Measurements from ENCODE around the gene TRIM25.
A peak's percentile ranks its signal among the peaks of the same experiment; 100 is the strongest.

Gene TRIM25

DNA sequence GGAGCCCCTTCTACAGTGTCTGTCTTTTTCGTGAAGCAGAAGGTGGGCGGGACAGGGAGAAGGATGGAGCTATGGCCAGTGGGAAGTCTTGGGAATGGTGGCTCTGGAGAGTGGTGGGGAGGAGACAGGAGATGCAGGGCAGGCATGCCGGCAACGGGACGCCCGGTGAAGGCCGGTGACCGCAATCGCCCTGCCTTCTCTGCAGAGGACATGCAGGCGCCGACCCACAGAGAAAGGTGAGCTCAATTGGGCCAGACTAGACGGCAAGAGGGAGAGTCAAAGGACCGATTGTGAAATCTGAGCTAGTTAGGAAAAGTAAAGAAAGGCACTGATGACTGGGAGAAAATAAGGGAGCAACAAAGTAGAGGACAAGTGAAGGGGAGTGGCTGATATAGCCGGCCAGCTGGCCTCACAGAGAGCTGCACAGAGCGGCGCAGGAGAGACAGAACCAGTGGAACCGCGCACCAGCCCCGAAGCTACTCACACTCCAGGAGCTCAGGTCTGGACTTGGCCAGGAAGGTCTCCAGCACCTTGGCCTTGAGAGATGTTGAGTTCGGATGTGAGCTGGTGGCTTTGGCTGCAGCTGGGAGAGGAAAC lies 18.9 kb downstream of the TRIM25 start:
- DNase-seq: no peak

- DNase-seq: no peak
These were observed 20.3 kb downstream of the TRIM25 start for GRCh38 chr17:56893503-56893902.

DNA sequence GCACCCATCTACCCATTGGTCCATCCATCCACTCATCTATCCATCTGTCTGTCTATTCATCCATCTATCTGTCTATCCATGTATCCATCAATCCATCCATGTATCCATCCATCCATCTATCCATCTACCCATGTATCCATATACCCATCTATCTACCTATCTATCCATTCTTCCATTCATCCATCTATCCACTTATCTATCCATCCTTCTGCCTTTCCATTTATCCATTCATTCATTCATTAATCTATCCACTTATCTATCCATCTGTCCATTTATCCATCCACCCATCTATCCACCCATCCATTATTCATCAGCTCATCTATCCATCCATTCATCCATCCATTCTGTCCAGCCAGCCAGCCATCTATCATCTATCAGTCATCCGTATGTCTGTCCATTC lies 21.5 kb downstream of the TRIM25 start:
- no peak for DNase-seq

- no peak for DNase-seq
These were observed 22.1 kb downstream of the TRIM25 start for GRCh38 chr17:56891751-56892150.

DNA sequence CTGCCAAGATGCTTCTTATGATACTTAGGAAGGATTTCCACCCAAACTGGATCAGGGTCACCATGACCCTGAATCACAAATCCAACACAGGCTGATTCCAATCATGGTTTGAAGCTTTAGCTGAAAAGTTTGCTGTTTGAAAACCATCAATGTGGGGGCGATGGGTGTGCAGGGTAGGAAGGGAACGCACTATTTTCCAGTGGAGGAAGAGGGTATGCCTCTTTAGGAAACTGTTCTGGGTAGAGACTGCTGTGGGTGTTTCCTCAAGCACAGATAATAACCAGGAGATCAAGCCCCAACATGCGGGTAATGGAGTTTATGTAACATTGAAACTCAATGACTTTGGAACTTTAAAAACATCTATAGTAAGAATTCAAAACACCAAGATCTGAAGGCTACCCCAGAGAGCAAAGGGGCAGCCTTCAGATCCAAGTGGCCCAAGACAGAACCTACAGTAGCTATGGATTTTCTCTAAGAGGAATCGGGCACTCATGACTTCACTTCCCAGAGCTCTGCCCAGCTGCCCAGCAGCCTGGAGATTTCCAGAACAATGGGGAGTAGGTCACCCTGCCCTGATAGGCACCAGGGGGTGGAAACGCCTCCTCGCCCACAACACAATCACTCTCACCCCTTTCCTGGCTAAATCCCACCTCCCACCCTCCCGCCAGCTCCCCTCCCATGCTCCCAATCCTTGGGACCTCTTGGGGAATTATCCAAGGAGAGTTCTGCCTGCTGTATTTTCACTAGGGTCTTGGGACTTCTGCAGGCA lies 22.8 kb downstream of the TRIM25 start:
- DNase-seq: no peak

DNA sequence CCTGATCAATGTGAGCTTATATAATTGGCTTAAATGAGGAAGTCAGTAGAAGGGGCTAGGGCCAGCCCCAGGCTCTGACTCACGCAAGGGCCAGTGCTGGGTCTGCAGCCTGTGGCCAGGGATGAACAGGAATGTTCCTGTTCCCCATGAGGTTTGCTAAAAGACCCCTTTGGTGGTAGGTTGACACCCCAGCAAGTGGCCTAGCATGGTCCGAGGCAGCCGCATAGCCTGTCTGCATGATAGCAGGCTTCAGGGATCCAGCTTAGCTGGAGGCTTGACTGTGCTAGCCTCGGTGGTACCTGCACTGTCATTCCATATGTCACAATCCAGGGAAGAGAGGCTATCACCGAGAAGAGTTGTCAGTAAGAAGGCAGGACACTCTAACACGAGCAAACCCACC lies 23.5 kb downstream of the TRIM25 start:
- DNase-seq: no peak

- DNase-seq: no peak
These were observed 26.0 kb downstream of the TRIM25 start for GRCh38 chr17:56887552-56888467.

DNA sequence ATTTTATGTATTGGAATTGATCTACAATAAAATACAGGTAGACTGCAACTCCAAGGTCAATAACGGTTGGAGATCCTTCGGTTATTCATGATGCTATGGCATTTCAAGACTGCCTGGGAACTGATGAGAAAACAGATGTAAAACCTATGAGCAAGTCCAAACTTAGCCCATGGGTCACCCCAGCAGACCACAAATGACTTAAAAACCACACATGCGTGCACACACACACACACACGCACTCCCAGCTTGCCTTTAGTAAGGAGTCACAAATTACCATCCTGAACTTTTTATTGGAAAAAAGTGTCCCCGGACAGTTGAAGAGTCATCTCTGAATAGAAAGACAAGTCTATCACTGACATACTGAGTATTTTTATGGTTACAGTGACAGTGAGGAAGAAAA lies 26.7 kb downstream of the TRIM25 start:
- DNase-seq: no peak

DNA sequence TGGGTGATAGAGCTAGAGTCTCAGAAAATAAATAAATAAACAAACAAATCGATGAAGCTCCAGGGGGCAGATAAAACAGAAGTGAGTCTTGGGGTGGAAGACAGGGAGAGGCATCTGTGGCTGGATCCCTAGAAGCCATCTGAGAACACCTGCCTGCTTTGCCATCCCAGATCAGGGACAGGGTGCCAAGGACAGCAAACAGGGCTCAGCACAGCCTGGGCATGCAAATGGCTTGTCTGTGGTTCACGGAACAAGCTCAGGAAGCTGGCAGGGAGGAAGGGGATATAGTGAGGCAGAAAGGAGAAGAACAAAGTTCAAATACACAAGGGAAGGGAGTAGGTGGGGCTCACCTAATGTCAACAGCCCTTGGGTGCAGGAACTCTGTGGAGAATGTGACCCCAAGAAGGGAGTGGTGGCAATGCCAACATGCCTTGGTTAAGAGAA lies 27.5 kb downstream of the TRIM25 start:
- no peak for DNase-seq

DNA sequence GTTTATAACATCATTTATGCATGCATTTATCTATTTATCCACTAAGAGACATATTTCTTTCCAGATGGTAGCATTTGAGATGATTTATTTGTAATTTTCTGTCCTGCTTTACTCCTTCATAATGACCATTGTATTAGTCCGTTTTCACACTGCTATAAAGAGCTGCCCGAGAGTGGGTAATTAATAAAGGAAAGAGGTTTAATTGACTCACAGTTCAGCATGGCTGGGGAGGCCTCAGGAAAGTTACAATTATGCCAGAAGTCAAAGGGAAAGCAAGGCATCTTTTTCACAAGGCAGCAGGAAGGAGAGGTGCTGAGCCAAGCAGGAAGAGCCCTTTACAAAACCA lies 28.6 kb downstream of the TRIM25 start:
- no peak for DNase-seq

GRCh38 chr17:56884483-56885311 lies 29.2 kb downstream of the TRIM25 start:
- no peak for DNase-seq

GRCh38 chr17:56883616-56884015 lies 30.2 kb downstream of the TRIM25 start:
- DNase-seq: no peak

GRCh38 chr17:56881685-56882295 lies 32.1 kb downstream of the TRIM25 start:
- DNase-seq: no peak

DNA sequence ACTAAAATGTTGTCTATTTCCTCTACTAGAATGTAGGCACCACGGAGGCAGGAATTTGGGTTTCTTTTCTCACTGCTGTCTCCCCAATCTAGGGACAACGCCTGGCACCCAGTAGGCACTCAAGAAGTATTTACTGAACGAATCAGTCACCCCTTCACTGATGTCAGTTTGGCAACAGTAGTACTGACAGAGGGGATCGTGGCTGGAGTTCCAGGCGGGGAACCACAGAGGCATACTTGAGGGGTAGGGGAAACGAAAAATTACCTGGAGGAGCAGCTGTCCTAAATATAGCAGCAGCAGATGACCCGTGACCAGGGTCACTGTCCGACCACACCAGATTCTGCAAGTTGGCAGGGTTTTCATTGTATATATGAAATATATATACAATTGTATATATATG lies 33.3 kb downstream of the TRIM25 start:
- DNase-seq: no peak

DNA sequence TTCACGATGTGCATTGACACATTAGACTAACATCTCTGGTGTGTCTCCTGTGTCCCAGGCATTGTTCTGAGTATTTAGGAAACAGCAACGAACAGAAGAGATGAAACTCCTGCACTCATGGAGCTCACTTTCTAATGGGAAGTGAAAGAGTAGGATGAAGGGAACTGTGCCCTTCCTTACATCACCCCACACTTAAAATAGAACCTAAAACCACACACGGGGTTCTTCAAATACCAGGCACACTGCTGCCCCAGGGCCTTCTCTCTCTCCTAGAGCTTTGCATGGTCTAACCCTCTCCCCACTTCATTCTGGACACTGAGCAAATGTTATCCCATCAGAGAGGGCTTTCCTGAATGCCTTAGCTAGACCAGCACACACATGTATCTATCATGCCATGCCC lies 33.7 kb downstream of the TRIM25 start:
- DNase-seq: no peak

- no peak for DNase-seq
These were observed 34.6 kb downstream of the TRIM25 start for GRCh38 chr17:56879280-56879679.

DNA sequence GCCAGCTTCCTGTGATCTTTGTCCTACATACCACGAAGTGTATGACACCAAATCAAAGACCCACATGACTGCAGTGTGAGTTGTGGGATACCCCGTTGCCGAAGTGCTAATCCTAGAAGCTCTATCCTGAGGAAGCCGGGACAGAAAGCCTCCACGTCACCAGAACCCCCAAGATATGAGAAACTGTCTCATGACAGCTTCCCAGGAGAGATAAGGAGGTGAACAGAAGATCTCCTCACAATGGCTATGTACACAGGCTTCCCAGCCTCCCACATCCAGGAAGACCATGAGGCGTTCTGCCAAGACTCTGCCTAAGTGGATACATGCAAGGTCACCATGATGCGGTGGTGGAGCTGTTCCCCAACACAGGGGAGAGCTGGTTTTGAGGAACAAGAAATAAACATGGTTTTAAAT lies 37.1 kb downstream of the TRIM25 start:
- DNase-seq: no peak

- DNase-seq: no peak
These were observed 43.7 kb downstream of the TRIM25 start for GRCh38 chr17:56870081-56870651.

DNA sequence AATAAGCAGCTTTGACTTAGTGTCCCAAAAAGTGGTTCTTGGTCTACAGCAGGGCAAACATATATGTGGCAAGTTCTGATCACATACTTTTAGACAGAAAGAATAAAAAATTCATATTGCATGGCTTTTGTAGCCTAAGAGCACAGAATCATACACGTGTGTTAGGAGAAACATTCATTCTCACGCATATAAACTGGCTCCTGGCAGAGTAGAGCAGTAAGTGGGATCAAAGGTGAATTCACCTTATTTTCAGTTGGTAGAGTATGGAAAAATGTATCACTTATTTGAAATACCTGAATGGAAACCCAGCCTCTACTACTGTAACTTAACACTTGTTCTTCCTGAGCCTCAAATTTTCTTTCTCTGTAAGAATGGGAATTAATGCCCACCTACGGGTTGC lies 45.1 kb downstream of the TRIM25 start:
- no peak for DNase-seq

- peak; percentile 36 for DNase-seq
These were observed 45.9 kb downstream of the TRIM25 start for GRCh38 chr17:56867948-56868376.

- DNase-seq: no peak
These were observed 47.4 kb downstream of the TRIM25 start for GRCh38 chr17:56866496-56866895.

DNA sequence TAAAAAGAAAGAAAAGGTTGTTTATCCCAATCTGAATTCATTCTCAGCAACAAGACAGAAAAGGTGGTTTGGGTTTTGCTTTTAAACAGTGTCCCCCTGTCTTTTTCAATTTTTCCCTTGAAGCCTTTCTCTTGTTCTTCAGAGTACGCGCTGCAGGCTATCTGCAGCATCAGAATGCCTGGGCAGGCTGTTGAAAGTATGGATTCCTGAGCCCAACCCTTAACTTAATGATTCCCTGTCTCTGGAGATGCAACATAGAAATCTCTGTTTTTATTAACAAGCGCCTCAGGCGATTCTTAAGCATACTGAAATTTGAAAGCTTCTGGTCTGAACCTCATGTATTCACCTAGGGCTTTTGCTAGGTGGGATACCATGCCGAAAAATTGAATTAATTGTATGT lies 47.8 kb downstream of the TRIM25 start:
- DNase-seq: no peak
